ENCODE data around the gene TGM5. TPM values are rescaled to one million over a fixed set of nuclear protein-coding genes. Genes with fewer than 3 reads are reported as not detected.

The TGM5 gene
- total and polyA plus RNA-seq, 2 donors (not counting 1 experiment from before 2014, with no cell fraction given) = 0.42 TPM; not detected in 1

DNA sequence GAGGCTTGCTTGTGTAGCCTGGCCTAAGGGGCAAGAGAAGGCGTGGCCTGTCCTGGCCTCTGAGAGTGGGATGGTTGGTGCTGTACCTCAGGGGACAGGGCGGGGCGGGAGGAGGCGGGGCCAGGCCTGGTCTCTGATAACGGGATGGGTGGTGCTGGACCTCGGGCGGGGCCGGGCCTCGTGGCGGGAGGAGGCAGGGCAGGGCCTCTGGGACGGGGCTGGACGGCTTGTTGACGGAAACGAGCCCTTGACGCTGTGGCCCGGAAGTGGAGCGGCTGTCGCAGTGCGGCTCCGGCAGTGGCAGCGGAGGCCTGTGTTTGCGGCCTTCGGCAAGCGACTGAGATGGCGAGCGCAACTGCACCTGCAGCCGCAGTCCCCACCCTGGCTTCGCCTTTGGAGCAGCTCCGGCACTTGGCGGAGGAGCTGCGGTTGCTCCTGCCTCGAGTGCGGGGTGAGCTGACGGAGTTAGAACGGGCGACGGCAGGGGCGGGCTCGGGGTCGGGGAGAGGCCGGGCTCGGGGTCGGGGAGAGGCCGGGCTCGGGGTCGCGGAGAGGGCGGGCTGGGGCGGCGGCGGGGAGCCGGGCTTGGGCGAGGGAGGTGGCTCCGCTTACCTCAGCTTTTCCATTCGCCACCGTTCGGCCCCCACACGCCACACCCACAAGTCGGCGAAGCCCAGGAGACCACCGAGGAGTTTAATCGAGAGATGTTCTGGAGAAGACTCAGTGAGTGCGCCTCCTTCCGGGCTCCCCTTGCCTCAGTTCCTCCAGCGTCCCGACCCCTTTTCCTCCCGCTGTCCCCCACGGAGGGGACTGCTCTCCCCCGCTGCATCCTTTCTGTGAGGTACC lies 81.3 kb downstream of the TGM5 start, which contains the start of gene CCNDBP1:
CCNDBP1 (plus strand) TSS at position 247 of the 846 bp plus-strand sequence; CDS start at position 343, 96 bp downstream.
- POLR2A ChIA-PET = interaction anchor here (0.8 to 1.7 kb wide), 2 partner anchors 100 to 178 kb away, joined by 3 to 5 read pairs; no protein-coding TSS in a partner anchor
- H3K4me2 ChIP-seq (replicated peaks; ENCODE audit: low read depth, low read length, poor library complexity, severe bottlenecking) = peak within 1 kb of the TSS; percentile 91
- H3K4me3 ChIP-seq (ENCODE audit: control extremely low read depth in 1 of 5, extremely low read depth in 1 of 5, insufficient read depth in 1 of 5, low read depth in 2 of 5, low read length in 4 of 5) = peak within 1 kb of the TSS; percentile 43 to 94 (median 75)
- TF ChIP-seq EZH2 (IDR thresholded peaks at IDR 0.05; ENCODE audit: borderline replicate concordance, insufficient read depth, low read depth, low read length, poor library complexity, severe bottlenecking) = no peak
- TF ChIP-seq, protein P1, sequence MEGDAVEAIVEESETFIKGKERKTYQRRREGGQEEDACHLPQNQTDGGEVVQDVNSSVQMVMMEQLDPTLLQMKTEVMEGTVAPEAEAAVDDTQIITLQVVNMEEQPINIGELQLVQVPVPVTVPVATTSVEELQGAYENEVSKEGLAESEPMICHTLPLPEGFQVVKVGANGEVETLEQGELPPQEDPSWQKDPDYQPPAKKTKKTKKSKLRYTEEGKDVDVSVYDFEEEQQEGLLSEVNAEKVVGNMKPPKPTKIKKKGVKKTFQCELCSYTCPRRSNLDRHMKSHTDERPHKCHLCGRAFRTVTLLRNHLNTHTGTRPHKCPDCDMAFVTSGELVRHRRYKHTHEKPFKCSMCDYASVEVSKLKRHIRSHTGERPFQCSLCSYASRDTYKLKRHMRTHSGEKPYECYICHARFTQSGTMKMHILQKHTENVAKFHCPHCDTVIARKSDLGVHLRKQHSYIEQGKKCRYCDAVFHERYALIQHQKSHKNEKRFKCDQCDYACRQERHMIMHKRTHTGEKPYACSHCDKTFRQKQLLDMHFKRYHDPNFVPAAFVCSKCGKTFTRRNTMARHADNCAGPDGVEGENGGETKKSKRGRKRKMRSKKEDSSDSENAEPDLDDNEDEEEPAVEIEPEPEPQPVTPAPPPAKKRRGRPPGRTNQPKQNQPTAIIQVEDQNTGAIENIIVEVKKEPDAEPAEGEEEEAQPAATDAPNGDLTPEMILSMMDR (IDR thresholded peaks at IDR 0.05) = peak; percentile 67
- H3K4me3 Mint-ChIP-seq = peak within 1 kb of the TSS; percentile 99
- H3K4me1 ChIP-seq (ENCODE audit: control insufficient read depth in 2 of 2, insufficient read depth in 2 of 2, low read length in 2 of 2) = peaks cover 21 to 32% of the 10 kb centered on the region in 2 donors
- H3K9me3 Mint-ChIP-seq (ENCODE audit: insufficient read depth) = no peaks in the 10 kb centered on the region
- intact Hi-C loops (cut with micrococcal nuclease) = loop anchor here (1.0 to 10.0 kb wide), 6 partner anchors 19 to 448 kb away; partner anchors contain the start of genes CDAN1, MAP1A, TMEM62 and TTBK2
- peaks cover 39% of the 10 kb centered on the region for H3K79me2 ChIP-seq (ENCODE audit: control insufficient read depth, insufficient read depth, low read length)
- H3K36me3 ChIP-seq (replicated peaks in 1 of 2; ENCODE audit: control extremely low read depth in 1 of 2, control insufficient read depth in 1 of 2, extremely low read depth in 1 of 2, insufficient read depth in 2 of 2, low read length in 1 of 2) = peaks cover 8 to 27% of the 10 kb centered on the region in 2 experiments
- H3K4me1 Mint-ChIP-seq = peaks cover 38% of the 10 kb centered on the region
- H3K9ac ChIP-seq (ENCODE audit: low read length) = peak within 1 kb of the TSS; percentile 94
- no peaks in the 10 kb centered on the region for H3K27me3 Mint-ChIP-seq
- peak within 1 kb of the TSS; percentile 78 for H2AFZ ChIP-seq (ENCODE audit: insufficient read depth, low read depth, low read length, poor library complexity, severe bottlenecking)
- DNase-seq (peak; percentile 92), ATAC-seq (ENCODE audit: low read depth) (peak; percentile 93)
- H3K9me3 ChIP-seq (ENCODE audit: control extremely low read depth in 1 of 3, control insufficient read depth in 2 of 3, insufficient read depth in 1 of 3, low read length in 2 of 3) = no peaks in the 10 kb centered on the region
- WGBS (ENCODE audit: insufficient coverage) = under 1% methylated on average over 55 of the region's 69 CpGs
- peaks cover 29% of the 10 kb centered on the region for H4K20me1 ChIP-seq (ENCODE audit: control insufficient read depth, insufficient read depth, low read length, poor library complexity, severe bottlenecking)
- peak within 1 kb of the TSS; percentile 87 to 94 for H3K27ac ChIP-seq (ENCODE audit: low read length in 2 of 2)
- H3K27me3 ChIP-seq (replicated peaks in 1 of 4; ENCODE audit: control extremely low read depth in 1 of 4, control insufficient read depth in 3 of 4, insufficient read depth in 4 of 4, low read length in 3 of 4) = no peaks in the 10 kb centered on the region
- peak within 1 kb of the TSS; percentile 98 for H3K27ac Mint-ChIP-seq
- CTCF ChIA-PET = interaction anchor here (1.0 to 1.7 kb wide), 4 partner anchors 12 to 100 kb away, joined by 3 to 8 read pairs (median 5); no protein-coding TSS in a partner anchor
